GM12878 (cell line): ENCODE measurements around the gene NRXN3. TPM values are rescaled to one million over a fixed set of nuclear protein-coding genes. Genes with fewer than 3 reads are reported as not detected.

Experiments
- CHD2 ChIP-seq: IDR thresholded peaks from 2 replicates; pipeline ENCODE4 v1.6.1; 2011; ENCODE audit warnings: low read depth, low read length, improper control_type of control experiment, borderline replicate concordance
- CREB1 ChIP-seq: IDR thresholded peaks from 2 replicates; pipeline ENCODE4 v1.6.1; 2012; ENCODE audit warnings: low read depth, mild to moderate bottlenecking, inconsistent platforms
- EP300 ChIP-seq, 2 experiments: fragments of 150-350 bp in 1 of 2; IDR thresholded peaks; 2 replicates each; pipeline ENCODE4 v1.6.1; 2011 to 2012; ENCODE audit warnings: low read depth in 2 of 2, low read length in 2 of 2, borderline replicate concordance in 1 of 2, improper control_type of control experiment in 1 of 2, inconsistent platforms in 1 of 2; ENCODE audit not compliant: control insufficient read depth in 1 of 2
- MTA3 ChIP-seq: IDR thresholded peaks from 2 replicates; pipeline ENCODE4 v1.6.1; 2012; ENCODE audit warnings: low read length, inconsistent platforms, borderline replicate concordance
- NFYA ChIP-seq: IDR thresholded peaks from 2 replicates; pipeline ENCODE4 v1.6.1; 2011; ENCODE audit warnings: low read depth, mild to moderate bottlenecking, low read length, improper control_type of control experiment, borderline replicate concordance
- RFX5 ChIP-seq: IDR thresholded peaks from 2 replicates; pipeline ENCODE4 v1.6.1; 2011; ENCODE audit warnings: low read depth, low read length, improper control_type of control experiment
- SIN3A ChIP-seq: IDR thresholded peaks from 2 replicates; pipeline ENCODE4 v1.6.1; 2012; ENCODE audit warnings: low read depth, low read length, improper control_type of control experiment
- SREBF2 ChIP-seq: IDR thresholded peaks from 2 replicates; pipeline ENCODE4 v1.6.1; 2012; ENCODE audit warnings: mild to moderate bottlenecking, low read length
- TARDBP ChIP-seq: IDR thresholded peaks from 2 replicates; pipeline ENCODE4 v1.6.1; 2016; ENCODE audit warnings: borderline replicate concordance
- TCF3 ChIP-seq: IDR thresholded peaks from 2 replicates; pipeline ENCODE4 v1.6.1; 2012; ENCODE audit warnings: low read depth, mild to moderate bottlenecking, low read length, borderline replicate concordance; ENCODE audit not compliant: insufficient read depth
- YBX1 ChIP-seq: fragments of 450-650 bp; IDR thresholded peaks from 2 replicates; pipeline ENCODE4 v1.6.1; 2016; ENCODE audit warnings: antibody characterized with exemption
- polyA plus RNA-seq, 11 experiments: library from polyadenylated mRNA; depleted of rRNA in 4 of 11; unstranded in 6 of 11; stranded (reverse) in 5 of 11; fragments of >200 nt; fragmentation: Nextera tagmentation in 4 of 11; fragmentation: Illumina TruSeq in 1 of 11; extraction: Ambion mirVana in 4 of 11; extraction: Trizol in 1 of 11; gene quantifications; 1 replicate in 1 of 11; 2 replicates in 10 of 11; pipeline versions ENCODE4 v1.2.1 to v1.2.3, GENCODE V29; 2011 to 2016; ENCODE audit warnings: inconsistent platforms in 2 of 11, missing spikeins in 2 of 11, low read depth in 1 of 11
- total RNA-seq, 4 experiments: library from RNA; depleted of rRNA in 3 of 4; stranded (reverse); fragments of >200 nt in 3 of 4; fragmentation: Illumina TruSeq in 1 of 4; extraction: Trizol in 1 of 4; gene quantifications; 2 replicates each; pipeline versions ENCODE4 v1.2.1 to v1.2.3, GENCODE V29; 2013 to 2021
- TF ChIP-seq, protein P1 (sequence below): fragments of 150-350 bp; IDR thresholded peaks from 2 replicates; pipeline ENCODE4 v1.6.1; 2014; ENCODE audit warnings: mild to moderate bottlenecking, low read depth, low read length

The NRXN3 gene
- total and polyA plus RNA-seq, 10 of the 15 experiments (the other 5 are each of a cell fraction or from before 2014, with no cell fraction given): 0.52 to 3.3 (median 1.4) TPM

DNA sequence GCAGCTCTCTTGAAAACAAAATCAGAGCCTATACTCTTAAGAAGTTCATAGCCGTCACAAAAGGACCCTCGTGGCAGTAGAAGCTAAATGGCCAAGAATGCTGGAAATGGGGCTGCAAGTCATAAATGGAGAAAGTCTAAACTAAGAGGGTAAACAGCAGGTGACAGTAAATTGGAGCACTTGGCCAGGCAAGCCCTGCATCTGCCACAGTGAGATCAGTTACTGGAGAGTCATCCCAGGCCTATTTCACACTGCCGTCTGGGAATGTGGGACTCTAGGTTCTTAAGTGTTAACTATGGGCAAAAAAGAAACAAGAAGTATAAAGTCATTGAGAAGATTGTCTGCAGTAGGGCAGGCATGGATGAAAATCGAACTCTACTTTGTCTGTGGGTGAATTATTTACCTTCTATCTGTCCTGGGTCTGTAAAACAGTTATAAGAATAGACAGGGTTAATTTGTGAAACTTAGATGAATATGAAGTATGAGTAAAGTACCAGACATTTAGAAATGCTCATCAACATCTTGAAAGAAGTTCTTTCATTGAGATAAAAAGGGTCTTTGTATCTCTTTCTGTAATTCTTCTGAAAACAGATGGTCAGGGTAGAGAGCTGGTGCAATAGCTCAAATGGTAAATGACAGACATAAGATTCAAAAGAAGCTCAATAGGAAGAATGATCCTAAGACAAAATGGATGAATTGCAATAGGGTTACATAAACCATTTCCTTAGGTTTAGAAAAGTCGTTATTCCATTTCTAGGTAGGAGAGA, 1248.7 kb downstream of the NRXN3 start (continued):
- TF ChIP-seq, protein P1, sequence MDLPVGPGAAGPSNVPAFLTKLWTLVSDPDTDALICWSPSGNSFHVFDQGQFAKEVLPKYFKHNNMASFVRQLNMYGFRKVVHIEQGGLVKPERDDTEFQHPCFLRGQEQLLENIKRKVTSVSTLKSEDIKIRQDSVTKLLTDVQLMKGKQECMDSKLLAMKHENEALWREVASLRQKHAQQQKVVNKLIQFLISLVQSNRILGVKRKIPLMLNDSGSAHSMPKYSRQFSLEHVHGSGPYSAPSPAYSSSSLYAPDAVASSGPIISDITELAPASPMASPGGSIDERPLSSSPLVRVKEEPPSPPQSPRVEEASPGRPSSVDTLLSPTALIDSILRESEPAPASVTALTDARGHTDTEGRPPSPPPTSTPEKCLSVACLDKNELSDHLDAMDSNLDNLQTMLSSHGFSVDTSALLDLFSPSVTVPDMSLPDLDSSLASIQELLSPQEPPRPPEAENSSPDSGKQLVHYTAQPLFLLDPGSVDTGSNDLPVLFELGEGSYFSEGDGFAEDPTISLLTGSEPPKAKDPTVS: no peak
- no peak for TF ChIP-seq RFX5
- TF ChIP-seq YBX1: no peak
- no peak for TF ChIP-seq TCF3
- no peak for TF ChIP-seq CREB1
- TF ChIP-seq TARDBP: no peak
- TF ChIP-seq MTA3: no peak
- no peak for TF ChIP-seq SIN3A
- TF ChIP-seq NFYA: no peak
- no peak for TF ChIP-seq SREBF2
- TF ChIP-seq CHD2: no peak
- TF ChIP-seq EP300 (IDR thresholded peaks at IDR 0.05; ENCODE audit: borderline replicate concordance in 1 of 2, control insufficient read depth in 1 of 2, low read depth in 2 of 2, low read length in 2 of 2): no peak
